GM19324 (cell line): ENCODE measurements around the gene IL37.

ENCODE experiments used
- ATAC-seq: cut with Tn5 transposase; IDR thresholded peaks from one replicate; pipeline ENCODE4 v1.9.1; 2021; ENCODE audit warnings: mild to moderate bottlenecking, moderate library complexity; ENCODE audit not compliant: unreplicated experiment, low FRiP score

The IL37 gene

DNA sequence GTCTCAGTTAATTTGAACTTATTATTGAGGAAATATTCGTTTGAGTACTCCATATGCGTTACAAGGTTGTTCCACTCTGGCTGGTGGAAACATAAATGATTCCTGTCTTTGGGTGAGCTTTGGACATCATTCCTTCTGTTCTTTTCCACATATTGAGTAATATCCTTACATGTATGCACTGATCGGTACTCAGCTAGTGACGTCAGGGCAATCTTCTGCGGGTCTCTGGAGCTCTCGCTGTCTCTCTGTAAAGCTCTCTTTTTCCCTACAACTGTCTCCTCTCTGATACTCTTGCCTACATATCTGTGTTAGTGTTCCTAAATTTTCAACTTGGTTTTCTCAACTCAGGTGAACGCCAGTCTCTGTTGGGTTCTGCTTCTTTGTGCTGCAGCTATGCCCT, 43.4 kb downstream of the IL37 start:
- ATAC-seq, result no peak

- ATAC-seq, result no peak
These were observed 46.5 kb downstream of the IL37 start for GRCh38 chr2:112957511-112957910.

- ATAC-seq, result no peak
These were observed 47.6 kb downstream of the IL37 start for GRCh38 chr2:112958428-112959108.

DNA sequence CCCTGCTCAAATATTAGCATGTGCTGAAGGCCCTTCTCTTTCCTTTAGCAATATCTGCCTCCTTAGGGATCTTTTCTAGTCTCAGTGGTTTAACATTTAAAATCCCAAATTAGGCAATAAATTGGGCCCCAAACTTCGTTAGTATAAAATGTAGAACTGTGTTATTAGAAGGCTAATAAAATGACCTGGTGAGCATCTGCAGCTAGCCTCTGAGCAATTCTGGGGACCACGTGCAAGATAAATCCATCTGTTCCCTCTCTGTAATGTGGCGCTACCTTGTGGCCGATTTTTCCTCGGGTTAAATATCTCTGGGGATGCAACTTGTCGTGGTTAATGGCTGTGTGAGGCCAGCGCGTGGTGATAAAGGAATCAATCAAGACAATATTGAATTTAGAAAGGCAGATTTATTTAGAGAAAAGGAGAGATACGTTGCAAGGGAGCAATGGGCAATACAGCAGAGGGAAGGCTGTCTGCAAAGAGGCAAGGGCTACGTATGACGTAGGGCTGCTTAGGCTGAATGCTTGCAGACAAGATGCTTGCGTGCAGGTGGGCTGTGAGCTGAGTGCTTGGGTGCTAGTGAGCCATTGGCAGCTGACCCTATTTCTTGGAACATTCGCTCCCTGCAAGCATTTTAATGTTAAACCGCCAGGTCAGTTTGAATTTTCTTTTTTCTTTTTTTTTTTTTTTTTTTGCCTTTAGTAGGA, 48.3 kb downstream of the IL37 start:
- ATAC-seq, result no peak

- ATAC-seq, result no peak
These were observed 49.4 kb downstream of the IL37 start for GRCh38 chr2:112960230-112960825.

DNA sequence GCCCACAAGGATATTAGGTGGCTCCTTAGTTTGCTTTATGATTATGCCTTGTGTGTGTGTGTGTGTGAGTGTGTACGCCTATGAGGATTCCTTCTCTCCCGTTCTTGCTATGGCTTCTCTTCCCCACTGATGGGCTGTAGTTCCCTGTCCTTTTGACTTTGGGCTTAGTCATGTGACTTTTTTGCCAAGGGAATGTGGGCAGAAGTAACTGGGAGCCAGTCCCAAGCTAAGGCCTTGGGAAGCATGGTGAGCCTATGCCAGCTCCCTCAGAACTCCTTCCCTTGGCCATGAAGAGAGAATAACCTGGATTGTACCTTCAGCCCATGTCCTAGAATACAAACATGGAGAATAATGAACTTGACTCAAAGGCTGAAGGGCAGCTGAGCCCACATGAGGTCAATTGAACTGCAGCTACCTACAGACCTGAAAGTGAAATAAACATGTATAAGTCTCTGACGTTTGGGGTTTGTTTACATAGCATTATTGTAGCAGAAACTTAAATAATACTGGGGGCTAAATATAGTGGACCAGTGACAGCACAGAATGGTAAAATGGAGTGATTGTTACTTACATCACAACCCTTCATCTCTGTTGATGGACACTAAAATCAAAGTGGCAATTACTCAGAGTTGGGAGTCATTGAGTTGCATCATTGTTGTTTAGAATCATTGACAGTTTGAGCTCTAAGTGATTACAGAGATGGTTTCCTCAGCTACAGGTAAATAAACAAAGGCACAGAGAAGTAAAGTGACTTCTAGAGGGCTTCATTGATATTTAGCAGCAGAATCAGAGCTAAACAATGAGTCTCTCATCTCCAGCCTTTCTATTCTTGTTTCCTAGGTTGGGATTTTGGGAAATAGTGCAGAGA, 51.6 kb downstream of the IL37 start:
- ATAC-seq, result no peak

- ATAC-seq, result no peak
These were observed 56.1 kb downstream of the IL37 start for GRCh38 chr2:112967023-112967422.
